Left colon (tissue), 2 donors: Measurements from ENCODE around the gene ABL1. TPM values are rescaled to one million over a fixed set of nuclear protein-coding genes. Genes with fewer than 3 reads are reported as not detected.

ENCODE experiments used
- ATAC-seq: fragments of 200-7000 bp; cut with Tn5 transposase; one replicate; pipeline ENCODE4 v1.9.1; 2020; ENCODE audit warnings: mild to moderate bottlenecking, moderate library complexity
- DNase-seq, 2 donors: peaks; one replicate each; pipeline ENCODE4 v3.0.0-alpha.2; 2020
- intact Hi-C, 2 donors: fragments of 100-400 bp; cut with DNase I in 1 of 2; cut with micrococcal nuclease in 1 of 2; formaldehyde crosslinking; loops; one replicate each; pipeline versions ENCODE4 v1.11.2 to v1.14.0; 2022; cut with DNase I, micrococcal nuclease
- total RNA-seq, 2 donors: library from RNA; stranded (reverse); fragmentation: NEBNext Ultra II Directional; extraction: Animal tissue kit (Norgen Biotek cat#: 25700); gene quantifications; one replicate each; pipeline ENCODE4 v1.2.1, GENCODE V29; 2021
- donor health status: DM: no; HTN: no; CAD: no.
- donor health status: DM: yes; HTN: yes; CAD: no.

ABL1 gene
- total RNA-seq, 2 donors from 2014 or later: 79.0 to 93.9 TPM

- intact Hi-C loops: no loop called here
- DNase-seq (no peak), ATAC-seq (no peak)
These were observed 85.2 kb downstream of the ABL1 start for GRCh38 chr9:130920233-130920632.

GRCh38 chr9:130920762-130921299 lies 85.8 kb downstream of the ABL1 start:
- ATAC-seq: no peak
- intact Hi-C loops: no loop called here
- DNase-seq: no peak

- intact Hi-C loops: no loop called here
- DNase-seq: no peak
- no peak for ATAC-seq
These were observed 86.4 kb downstream of the ABL1 start for GRCh38 chr9:130921300-130921988.

- intact Hi-C loops: no loop called here
- DNase-seq: no peak
- no peak for ATAC-seq
These were observed 87.2 kb downstream of the ABL1 start for GRCh38 chr9:130921989-130922892.

- ATAC-seq: no peak
- no peak for DNase-seq
- intact Hi-C loops: no loop called here
These were observed 88.0 kb downstream of the ABL1 start for GRCh38 chr9:130922893-130923610.

DNA sequence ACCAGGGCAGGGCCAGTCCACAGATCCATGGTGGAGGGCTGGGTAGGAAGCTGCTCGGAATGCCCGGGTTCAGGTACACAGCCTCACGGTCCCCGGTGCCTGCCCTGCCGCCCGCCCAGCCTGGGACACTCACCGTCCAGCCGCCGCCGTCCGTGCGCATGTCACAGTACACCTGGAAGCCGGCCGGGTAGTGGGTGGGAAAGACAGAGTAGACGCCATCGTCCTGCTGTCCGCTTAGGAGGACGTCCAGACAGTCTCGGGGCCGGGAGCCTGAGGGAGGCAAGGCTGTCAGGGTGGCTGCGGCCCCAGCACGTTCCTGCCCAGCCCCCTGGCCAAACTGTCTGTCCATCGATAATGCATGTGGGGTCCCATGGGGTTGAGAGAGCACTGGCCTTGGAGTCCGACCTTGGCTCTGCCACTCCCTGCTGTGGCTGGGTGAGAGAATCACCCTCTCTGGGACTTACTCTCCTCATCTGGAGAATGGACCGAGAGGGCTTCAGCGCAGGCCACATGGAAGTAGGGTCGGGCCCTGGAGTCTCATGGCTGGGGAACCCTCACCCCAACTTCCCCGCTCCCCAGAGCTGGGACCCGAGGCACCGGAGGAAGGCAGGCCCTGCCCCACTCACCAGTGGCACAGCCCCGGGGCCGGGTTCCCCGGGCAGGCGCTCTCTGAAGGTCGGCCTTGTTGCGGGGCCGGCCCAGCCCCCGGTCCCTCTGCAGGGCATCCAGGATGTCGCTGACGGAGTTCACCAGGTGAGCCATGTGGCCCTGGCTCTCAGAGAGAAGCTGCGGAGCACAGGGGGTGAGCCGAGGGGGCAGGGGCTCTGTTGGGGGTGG lies 88.8 kb downstream of the ABL1 start:
- ATAC-seq: no peak

GRCh38 chr9:130924448-130924788 lies 89.4 kb downstream of the ABL1 start:
- no peak for DNase-seq

More for the DNA sequence above, 88.8 kb downstream of the ABL1 start:
- intact Hi-C loops: no loop called here
- no peak for DNase-seq

DNA sequence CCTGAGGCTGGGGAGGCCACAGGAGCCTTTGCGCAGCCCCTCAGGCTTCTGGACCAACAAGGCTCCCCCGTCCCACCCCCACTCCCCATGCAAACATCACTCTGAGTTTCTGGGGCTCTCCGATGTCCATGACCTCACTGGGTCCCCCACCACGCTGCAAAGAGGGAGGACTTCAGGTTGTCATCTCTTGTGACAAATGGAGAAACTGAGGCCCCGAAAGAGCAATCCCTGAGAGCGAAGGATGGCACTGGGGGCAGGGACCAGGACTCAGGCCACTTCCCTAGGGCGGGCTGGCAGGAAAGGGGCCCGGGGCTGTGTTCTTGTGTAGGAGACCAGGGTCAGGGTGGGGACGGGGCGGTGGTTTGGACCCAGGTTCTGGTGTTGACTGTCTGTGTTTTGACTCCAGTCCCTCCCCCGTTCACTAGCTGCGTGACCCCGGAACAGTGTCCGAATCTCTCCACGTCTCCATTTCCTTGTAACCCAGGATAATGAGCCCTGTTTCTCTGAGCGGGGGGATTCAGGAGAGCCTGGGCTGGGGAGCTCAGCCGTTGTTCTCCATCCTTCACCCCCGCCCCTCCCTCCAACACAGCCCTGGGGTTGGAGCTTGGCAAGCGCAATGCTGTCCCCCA lies 90.1 kb downstream of the ABL1 start:
- intact Hi-C loops: no loop called here
- ATAC-seq: no peak
- no peak for DNase-seq

More at GRCh38 chr9:130924448-130924788, 89.4 kb downstream of the ABL1 start:
- no peak for ATAC-seq
- intact Hi-C loops: no loop called here

DNA sequence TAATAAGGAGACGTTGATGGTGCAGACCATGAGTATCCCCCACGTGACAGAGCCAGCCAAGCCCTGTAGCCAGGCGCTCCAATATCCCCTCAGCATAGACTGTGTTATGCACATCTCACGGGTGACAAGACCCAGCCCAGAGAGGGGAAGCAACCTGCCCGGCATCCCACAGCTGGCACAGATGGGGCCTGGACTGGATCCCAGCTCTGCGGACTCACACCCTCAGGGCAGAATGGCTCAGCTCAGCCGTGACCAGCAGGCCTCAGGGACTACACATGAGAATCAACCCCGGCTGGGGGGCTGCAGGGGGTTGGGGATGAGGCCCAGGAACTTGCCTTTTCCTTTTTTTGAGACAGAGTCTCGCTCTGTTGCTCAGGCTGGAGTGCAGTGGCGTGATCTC lies 92.3 kb downstream of the ABL1 start:
- intact Hi-C loops: no loop called here
- DNase-seq: no peak

GRCh38 chr9:130927995-130928900 lies 93.2 kb downstream of the ABL1 start:
- DNase-seq: peak in 1 of 2 donors; percentile 66
- intact Hi-C loops: no loop called here
- peak; percentile 82 for ATAC-seq

More for the DNA sequence above, 92.3 kb downstream of the ABL1 start:
- ATAC-seq: no peak

- intact Hi-C loops: no loop called here
- ATAC-seq: no peak
- no peak for DNase-seq
These were observed 94.6 kb downstream of the ABL1 start for GRCh38 chr9:130929571-130930038.

DNA sequence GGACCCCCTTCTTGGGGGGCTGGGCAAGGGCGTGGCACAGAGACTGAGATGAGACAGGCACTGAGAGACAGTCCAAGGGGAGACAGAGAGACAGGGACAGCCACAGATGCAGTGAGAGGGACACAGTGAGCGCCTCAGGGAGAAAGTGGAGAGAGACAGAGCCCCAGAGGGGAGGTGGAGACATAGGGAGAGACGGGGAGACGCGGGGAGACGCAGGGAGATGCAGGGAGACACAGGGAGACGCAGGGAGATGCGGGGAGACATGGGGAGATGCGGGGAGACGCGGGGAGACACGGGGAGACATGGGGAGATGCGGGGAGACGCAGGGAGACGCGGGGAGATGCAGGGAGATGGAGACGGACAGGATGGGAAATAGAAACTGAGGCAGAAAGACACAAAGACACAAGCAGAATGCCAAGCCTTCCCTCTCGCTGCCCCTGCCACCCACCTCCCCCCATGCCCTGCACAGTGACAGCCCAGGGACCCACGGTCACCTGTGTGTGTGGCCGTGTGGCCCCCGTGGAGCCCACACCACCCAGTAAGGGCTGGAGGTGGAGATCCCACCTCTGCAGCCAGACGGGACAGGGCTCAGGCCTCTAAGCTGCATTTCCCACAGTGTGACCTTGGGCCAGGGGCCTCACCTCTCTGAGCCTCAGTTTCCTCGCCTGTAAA lies 95.2 kb downstream of the ABL1 start:
- DNase-seq (no peak), ATAC-seq (no peak)
- intact Hi-C loops: no loop called here

DNA sequence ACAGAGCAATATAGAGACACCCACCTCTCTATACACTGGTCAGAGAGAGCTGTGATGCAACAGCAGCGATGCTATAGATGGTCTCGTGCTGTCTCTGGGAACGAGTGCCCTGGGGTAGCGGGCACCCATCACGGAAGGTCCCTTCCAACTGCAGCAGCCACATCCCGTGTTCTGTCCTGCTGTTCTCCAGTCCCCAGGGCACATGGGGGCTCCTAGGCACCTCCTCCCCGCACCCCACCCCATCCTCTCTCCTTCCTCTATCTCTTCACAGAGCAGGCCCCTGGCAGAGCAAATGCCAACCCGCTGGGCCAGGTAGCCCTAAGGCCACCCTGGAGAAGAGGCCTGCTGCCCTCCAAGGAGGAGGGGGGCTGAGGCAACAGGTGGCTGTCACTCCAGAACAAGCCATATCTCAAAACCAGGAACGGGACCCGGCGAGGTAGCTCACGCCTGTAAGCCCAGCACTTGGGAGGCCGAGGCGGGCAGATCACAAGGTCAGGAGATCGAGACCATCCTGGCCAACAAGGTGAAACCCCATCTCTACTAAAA lies 95.8 kb downstream of the ABL1 start:
- intact Hi-C loops: no loop called here
- ATAC-seq (no peak), DNase-seq (no peak)

DNA sequence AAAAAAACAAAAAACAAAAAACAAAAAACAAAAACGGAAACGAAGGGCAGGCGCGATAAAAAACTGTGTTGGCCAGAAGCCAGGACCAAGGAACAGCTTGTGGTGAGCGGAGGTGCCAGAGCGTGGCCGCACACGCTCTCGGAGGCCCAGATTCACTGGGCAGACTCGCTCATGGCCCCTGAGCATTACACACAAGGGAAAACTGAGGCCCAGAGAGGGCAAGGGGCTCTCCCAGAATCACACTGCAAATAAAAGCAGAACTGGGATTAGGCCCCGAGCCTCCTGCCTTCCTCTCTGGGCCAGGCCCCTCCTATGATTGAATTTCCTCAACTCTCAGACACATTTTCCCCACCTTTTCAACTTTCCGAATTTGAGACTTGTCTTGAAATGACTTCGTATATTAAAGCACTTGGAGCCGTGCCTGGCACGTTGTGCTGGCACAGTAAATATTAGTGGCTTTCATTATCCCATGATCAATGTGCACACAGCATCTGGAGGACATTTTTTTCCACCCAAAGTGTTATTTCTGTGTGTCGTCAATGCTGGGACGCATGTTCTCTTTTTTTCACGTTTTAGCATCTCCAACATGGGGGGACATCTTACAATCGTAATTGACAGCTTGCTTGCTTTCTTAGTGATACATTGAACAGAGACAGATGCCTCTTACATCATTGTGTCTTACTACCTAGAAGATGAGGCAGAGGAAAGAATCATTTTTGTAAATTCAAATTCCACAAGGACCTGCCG lies 96.6 kb downstream of the ABL1 start:
- no peak for DNase-seq
- intact Hi-C loops: no loop called here
- no peak for ATAC-seq

DNA sequence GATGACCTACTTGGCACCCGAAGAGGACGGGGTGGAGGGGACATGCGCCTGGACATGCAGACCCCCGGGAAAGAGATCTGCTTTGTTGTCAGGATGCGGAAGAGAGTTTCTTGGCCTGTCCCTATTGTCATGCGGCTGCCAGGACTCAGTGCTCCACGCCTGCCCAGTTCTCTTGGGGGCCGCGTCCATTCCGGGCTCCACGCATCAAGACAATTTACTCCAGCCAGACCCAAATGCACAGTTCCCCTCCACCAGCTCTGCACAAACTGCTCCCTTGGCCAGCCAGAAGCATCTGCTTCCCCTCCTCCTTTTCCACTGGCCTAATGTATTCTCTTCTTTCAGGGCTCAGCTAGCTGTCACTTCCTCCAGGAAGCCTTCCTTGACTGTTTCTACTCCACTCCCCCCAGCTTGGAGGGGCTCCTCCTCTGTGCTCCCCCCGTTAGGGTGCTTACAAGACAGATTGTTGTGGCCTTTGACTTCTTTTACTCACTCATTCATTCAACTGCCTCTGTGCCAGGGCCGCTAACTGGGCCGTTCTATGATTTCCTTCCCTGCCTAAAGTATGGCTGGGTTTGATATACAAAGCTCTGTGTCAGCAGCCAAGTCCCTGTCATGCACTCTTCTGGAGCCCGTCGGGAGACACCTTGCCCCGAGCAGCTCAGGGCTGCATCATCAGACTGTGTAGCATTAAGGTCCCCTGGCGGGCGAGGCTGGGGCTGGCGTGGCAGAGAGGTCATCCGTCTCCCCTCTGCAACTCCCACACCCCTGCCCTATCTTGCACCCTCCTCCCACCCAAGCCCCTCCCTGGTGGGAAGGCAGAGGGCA lies 97.4 kb downstream of the ABL1 start:
- no peak for ATAC-seq
- intact Hi-C loops: no loop called here
- no peak for DNase-seq
